ENCODE measurements around the gene JAK3. TPM values are rescaled to one million over a fixed set of nuclear protein-coding genes. Genes with fewer than 3 reads are reported as not detected.

The JAK3 gene
- total and polyA plus RNA-seq, 8 donors = 0.89 to 50.2 (median 2.9) TPM

- peaks cover 0 to 29% (median 0%) of the 10 kb centered on the region in 3 donors for H3K27me3 ChIP-seq
- no peak for TF ChIP-seq POLR2AphosphoS5 (IDR thresholded peaks at IDR 0.05)
- no peak for TF ChIP-seq CTCF (IDR thresholded peaks at IDR 0.05)
- no peak for TF ChIP-seq POLR2A (IDR thresholded peaks at IDR 0.05)
- no peak for TF ChIP-seq EP300 (IDR thresholded peaks at IDR 0.05)
- no peak within 1 kb of the TSS for H3K4me3 ChIP-seq
- no peaks in the 10 kb centered on the region for H3K36me3 ChIP-seq
- no peak within 1 kb of the TSS for H3K27ac ChIP-seq
- H3K4me1 ChIP-seq = no peaks in the 10 kb centered on the region
- 56 to 76% (median 64%) methylated on average over 19 to 34 of the region's 34 CpGs for WGBS, 5 donors
- intact Hi-C loops (cut with DNase I; ENCODE audit: low total_unique reads) = no loop called here
- no peak for DNase-seq
- H3K9me3 ChIP-seq = no peaks in the 10 kb centered on the region
Measured at GRCh38 chr19:17821190-17821589, 26.6 kb downstream of the JAK3 start, which contains the start of gene INSL3. TSS of gene INSL3 (minus strand) at chr19:17821519. CDS start at chr19:17821506, 13 bp downstream.

GRCh38 chr19:17817668-17818363, 30.0 kb downstream of the JAK3 start:
- intact Hi-C loops (cut with DNase I; ENCODE audit: low total_unique reads) = no loop called here
- Histone ChIP-seq H3K27me3 (peaks cover 0 to 28% (median 0%) of the 10 kb centered on the region in 3 donors), H3K4me3 (no peak overlapping the region), H3K36me3 (peaks cover 0 to 12% (median 6%) of the 10 kb centered on the region in 4 donors), H3K9me3 (no peaks in the 10 kb centered on the region), H3K27ac (no peak overlapping the region), H3K4me1 (no peaks in the 10 kb centered on the region)
- DNase-seq = no peak
- 58 to 79% (median 69%) methylated on average over 10 to 13 of the region's 13 CpGs for WGBS, 5 donors
- TF ChIP-seq CTCF (IDR thresholded peaks at IDR 0.05) = no peak
- no peak for TF ChIP-seq POLR2A (IDR thresholded peaks at IDR 0.05)
- TF ChIP-seq EP300 (IDR thresholded peaks at IDR 0.05) = no peak
- no peak for TF ChIP-seq POLR2AphosphoS5 (IDR thresholded peaks at IDR 0.05)

- H3K36me3 ChIP-seq = peaks cover 6 to 66% (median 51%) of the 10 kb centered on the region in 4 donors
- 75 to 83% (median 82%) methylated on average over 5 of the region's 5 CpGs for WGBS, 5 donors
Measured at GRCh38 chr19:17812099-17812498, 35.7 kb downstream of the JAK3 start.

GRCh38 chr19:17811681-17812080, 36.1 kb downstream of the JAK3 start:
- Histone ChIP-seq H3K4me3 (no peak overlapping the region), H3K27ac (no peak overlapping the region), H3K27me3 (peaks cover 0 to 51% (median 0%) of the 10 kb centered on the region in 3 donors), H3K9me3 (no peaks in the 10 kb centered on the region), H3K36me3 (peaks cover 6 to 66% (median 51%) of the 10 kb centered on the region in 4 donors), H3K4me1 (no peaks in the 10 kb centered on the region)
- intact Hi-C loops (cut with DNase I; ENCODE audit: low total_unique reads) = no loop called here
- WGBS, 5 donors = 88 to 93% (median 90%) methylated on average over 20 of the region's 20 CpGs
- DNase-seq = no peak
- TF ChIP-seq CTCF (IDR thresholded peaks at IDR 0.05) = no peak

More at GRCh38 chr19:17812099-17812498, 35.7 kb downstream of the JAK3 start:
- TF ChIP-seq EP300 (IDR thresholded peaks at IDR 0.05) = no peak
- no peak for TF ChIP-seq CTCF (IDR thresholded peaks at IDR 0.05)
- no peak for TF ChIP-seq POLR2AphosphoS5 (IDR thresholded peaks at IDR 0.05)
- no peak for TF ChIP-seq POLR2A (IDR thresholded peaks at IDR 0.05)
- peaks cover 0 to 53% (median 0%) of the 10 kb centered on the region in 3 donors for H3K27me3 ChIP-seq
- intact Hi-C loops (cut with DNase I; ENCODE audit: low total_unique reads) = no loop called here
- H3K4me3 ChIP-seq = no peak overlapping the region
- no peaks in the 10 kb centered on the region for H3K4me1 ChIP-seq
- DNase-seq = no peak
- H3K27ac ChIP-seq = no peak overlapping the region
- H3K9me3 ChIP-seq = no peaks in the 10 kb centered on the region
